Measurements from ENCODE around the gene SF1.

The SF1 gene

DNA sequence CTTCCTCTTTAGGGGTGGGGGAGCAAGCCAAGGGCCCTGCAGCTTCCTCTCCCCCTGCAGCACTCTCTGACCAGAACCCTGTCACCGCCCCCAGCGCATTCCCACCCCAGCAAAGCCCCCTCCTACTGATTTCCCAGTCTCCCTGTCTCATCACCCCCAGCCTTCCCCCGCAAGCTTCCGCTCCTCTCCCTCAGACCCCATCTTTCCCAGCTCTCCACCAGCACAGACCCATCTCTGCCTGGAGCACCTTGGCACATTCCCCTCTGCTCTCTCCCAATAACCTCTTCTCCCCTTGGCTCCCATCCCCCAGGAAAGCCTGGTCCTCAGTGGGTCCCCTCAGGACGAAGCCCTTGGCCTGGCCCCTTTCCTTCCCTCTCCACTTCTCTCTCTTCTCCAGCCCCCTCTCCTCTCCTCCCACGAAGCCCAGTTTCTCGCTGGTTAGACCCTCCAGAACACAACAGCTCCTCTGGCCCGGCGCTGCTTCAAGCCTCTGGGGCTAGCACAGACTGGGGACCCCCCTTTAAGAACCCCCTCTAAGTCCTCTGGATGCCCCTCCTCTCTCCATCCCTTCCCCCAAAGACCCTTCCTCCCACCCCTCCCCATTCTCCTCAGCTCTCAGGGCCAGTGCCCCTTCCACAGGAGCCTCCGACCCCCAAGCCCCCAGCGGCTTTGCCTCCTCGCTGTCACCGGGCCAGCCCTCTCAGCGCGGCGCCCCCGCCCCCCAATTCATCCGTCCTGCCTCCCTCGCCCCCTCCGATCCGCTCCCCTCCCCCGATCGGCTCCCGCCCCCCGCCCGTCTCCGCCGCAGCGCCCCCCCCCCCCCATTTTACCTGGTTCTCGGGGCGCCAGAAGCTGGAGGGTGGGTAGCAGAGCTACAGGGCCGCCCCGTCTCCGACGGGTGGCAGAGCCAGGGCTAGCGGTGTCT, 55.9 kb downstream of the SF1 start:
- no peak for FAIRE-seq

DNA sequence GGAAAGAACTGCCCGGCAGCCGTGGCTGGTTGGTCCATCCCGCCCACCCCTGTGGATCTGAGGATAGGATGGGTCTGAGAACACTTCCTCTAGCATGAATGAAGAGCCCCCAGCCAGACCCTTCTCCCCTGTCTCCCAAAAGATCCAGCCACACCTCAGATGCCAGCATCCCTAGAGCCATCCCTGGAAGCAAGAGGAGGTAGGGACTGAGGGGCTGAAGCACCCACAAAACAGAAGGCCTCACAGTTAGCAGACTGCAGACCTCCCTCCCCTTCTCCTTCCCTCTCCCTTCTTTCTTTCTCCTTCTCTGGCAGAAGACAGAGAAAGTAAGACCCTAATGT, 57.0 kb downstream of the SF1 start:
- FAIRE-seq: no peak

DNA sequence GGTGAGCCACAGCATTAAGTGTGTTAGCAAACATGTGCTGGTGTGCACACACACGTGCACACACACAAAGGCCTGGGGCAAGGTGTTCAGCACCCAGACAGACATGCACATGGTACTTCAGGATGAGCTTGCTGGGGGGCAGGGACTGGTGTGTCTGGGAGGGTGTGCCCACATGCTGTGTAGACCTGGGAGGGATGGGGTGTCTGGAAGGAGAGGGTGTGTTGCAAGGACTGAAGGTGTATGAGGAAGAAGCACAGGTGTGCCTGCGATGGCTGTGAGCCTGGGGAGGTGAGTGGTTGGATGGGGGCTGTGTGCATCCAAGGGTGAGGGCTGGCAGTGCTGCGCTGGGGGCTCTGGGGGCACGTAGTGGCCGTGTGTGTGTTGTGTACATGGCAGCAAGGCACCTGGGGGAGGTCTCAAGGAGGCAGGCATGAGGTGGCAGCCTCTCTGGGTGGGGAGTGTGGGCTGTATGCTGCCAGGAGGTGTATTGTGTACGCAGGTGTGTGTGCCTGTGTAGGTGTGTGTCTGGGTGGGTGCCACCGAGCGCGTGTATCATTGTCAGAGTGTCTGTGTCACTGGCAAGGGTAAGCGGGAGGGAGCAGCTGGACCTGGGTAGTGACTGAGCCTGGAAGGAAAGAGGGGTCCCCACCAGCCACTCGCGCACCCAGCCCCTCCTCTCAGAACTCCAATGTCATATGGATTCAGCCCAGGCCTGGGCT, 57.5 kb downstream of the SF1 start:
- FAIRE-seq: no peak

DNA sequence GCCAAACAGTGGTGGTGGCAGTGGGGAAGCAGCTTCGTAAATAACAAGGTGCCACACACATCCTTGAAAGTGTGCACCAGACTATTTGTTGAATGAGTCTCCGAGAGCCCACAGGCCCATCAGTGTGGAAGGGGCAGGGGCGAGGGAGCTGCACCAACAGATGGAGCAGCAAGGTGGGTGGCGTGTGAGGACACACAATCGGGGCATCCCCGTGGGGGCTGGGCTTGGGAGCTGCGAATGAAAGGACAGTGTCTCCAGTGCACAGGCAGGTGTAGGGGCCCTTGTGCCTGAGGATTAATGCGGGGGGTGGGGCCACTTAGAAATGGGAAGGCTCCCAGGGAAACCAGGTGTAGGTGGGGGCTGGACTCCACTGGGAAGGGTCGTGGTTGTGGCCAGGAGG, 58.2 kb downstream of the SF1 start:
- no peak for FAIRE-seq

DNA sequence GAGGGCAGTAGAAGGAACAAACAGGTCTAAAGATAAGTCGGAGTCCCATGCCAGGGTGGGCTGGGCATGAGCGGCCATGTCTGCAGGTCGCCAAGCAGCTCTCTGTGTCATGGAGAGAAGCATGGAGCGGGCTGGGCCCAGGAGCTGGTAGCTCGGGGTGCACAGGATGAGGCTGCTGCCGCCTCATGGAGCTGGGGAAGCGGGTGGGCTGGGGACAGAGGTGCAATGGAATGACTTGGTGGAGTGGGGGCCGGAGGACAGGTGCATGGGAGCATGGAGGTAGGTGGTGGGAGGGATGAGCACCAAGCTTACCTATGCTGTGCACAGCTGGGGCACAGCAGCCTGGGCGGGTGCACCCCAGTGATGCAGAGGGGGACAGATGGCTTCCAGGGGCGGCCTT, 58.9 kb downstream of the SF1 start:
- FAIRE-seq: no peak

DNA sequence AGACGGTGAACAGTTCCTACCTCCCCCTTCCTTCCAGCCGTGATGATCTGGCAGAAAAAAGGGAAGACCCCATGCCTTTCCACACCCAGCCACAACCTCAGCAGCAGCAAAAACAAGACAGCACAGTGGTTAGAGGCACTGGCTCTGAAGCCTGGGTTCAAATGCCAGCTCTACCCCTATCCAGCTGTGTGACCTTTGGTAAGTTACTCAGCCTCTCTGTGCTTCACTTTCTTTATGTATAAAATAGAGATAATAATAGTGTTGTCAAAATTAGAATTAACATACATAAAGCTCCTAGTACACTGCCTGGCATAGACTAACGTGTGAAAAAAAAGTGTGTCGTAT, 59.6 kb downstream of the SF1 start:
- no peak for FAIRE-seq

DNA sequence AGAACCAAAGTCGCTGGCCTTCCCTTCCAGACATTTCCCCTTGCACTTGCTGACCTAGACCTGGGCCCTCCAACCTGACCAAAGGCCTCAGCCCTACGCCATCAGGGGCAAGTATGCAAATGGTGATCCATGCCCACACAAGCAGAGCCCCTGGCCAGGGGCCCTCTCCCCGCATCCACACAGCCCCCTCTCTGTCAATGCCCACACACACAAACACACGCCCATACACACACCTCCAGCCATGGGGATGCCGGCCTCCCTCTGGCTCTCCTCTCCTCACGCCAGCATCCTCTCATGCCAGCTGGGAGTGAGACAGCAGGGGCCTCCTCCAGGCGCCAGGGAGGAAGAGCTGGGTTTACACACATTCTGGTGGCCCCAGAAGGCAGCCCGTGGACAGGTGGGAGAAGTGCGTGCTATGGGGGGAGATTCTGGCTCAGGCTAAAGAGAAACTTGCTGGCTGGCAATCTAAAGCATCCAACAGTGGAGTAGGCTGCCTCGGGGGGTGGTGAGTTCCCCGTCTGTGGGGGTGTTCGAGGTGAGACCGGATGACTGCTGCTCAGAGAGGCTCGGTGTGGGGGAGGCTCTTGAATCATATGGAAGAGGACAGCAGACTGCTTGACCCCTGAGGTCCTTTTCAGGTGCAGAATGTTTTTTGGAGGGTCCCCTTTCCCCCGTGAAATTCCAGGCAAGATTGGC, 60.1 kb downstream of the SF1 start:
- FAIRE-seq: no peak

DNA sequence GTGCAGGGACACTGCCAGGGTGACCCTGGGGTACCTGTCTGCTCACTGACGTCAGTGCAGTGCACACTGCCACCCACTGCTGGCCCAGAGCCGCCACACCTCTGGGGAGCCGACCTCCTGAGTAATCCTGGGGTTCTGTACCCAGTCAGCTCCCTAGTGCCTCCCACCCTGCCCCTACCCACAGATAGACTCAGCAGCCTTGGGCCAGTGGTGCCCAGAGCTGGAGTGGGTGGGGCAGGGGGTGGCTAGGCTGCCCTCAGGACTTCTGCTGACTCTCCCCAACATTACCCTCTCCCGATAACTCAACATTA, 61.1 kb downstream of the SF1 start:
- no peak for FAIRE-seq

DNA sequence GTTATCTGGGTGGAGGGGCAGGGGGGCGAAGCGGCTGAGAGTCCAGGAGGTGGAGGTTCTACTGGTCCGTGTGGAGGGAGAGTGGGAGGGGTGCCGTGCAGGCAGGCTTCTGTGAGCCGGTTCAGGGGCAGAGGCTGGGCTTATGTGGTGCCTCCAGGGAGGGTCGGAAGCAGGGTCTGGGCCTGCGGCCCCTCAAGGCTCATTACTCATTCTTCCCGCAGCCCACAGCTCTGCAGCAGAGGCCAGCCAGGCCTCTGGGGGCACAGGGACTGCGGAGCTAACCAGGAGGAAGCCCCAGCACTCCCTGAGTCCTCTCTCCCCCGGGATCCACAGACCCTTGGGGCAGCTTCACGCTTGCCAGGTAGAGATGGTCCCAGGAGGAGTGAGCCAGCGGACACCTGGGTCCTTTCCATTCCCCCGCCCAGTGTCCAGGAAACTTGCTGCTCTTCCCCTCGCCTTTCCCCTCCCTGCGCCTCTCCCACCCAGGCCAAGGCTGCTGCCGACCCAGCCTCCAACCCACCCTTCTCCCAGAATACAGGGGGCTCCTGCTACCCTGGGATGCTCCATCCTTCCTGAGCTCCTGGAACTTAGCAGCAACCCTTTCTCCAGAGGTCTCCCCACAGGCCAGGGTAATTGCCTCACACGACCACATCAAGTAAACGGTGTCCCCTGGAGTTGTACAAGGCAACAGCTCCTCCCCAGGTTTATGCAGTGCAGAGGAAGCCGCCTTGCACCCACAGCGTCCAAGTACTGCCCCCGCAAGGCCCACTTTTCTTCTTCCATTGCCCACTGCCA, 61.7 kb downstream of the SF1 start:
- no peak for FAIRE-seq

DNA sequence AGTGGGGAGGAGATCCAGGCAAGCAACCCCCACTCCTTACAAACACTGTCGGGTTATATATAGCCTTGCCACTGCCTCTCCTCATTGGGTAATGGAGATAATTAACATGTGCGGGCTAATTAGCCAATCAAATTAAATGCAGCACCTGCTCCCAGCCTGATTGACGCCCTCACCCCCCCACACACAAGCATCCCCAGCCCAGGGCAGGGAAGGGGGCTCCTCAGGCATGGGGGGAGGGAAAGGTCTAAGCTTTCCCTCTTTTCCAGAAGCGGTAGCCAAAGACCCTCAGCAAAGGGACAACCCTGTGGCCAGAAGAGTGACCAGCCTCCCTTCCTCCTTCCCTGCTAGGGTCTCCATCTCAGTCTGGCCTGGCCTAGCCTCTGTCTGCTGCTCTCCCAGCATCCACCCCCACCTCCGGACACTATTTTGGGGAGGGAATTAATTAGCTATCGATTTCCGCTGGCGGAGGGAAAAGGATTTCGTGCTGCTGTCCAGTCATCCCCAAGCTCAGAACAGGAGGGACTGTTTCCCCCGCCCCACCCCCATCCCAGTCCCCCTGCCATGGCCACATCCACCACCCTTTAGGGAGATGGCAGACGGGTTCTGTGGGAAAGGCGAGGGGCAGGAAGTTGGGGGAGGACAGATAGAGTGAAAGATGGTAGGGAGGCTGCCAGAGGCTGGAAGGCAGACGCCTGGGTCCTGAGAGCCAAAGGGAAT, 62.4 kb downstream of the SF1 start:
- FAIRE-seq: no peak

DNA sequence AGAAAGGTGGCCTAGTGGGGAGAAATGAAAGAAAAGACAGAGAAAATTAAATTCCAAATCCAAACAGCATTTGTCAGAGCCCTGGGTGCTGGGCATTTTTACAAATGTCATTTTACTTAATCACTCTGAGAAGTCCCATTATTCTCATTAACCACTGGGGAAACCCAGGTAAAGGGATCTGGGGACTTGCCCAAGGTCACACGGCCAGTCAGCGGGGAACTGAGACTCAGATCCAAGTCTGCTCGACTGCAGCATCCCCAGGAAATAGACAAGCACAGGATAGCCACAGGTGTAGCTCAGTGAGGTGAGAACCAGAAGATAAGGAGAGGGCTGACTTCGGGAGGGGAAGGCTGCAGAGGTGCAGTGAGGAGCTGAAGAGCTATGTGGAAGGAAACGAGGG, 63.2 kb downstream of the SF1 start:
- FAIRE-seq: no peak

DNA sequence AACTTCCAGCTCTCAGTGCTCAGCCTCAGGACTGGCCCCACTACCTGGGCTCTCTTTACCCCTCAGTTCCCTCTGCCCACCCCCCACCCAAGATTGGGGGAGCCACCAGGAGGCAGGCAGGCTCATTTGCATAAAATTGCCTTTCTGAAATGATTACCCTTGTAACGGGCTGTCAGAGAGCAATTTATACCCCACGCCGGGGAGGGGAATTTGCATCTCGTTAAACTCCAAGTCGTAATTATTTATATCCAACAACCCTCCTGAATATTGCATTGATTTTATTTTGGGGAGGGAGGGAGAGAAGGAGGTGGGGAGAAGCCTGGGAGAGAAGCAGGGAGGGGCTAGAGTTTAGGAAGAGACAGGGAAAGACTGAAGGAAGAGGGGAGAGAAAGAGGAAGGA, 63.7 kb downstream of the SF1 start:
- FAIRE-seq: no peak

All from TTC549 (cell line).